K562 (cell line): ENCODE data around the gene GNB5. TPM values are rescaled to one million over a fixed set of nuclear protein-coding genes. Genes with fewer than 3 reads are reported as not detected.

Experiments used
- ATAC-seq: fragments of 200-7000 bp; cut with Tn5 transposase; 3 replicates; pipeline ENCODE4 v1.9.1; 2020; ENCODE audit warnings: moderate library complexity
- BruUV-seq: library from RNA; stranded (reverse); fragments of 400-500 nt; replicated peaks from 2 replicates; lab custom pipeline; 2021; lab: Mats Ljungman, UMichigan
- CTCF ChIA-PET: fragments of 300-600 bp; formaldehyde crosslinking; extraction: SDS; loops from one replicate; lab custom pipeline; 2021; ENCODE audit warnings: low intra/inter-chr PET ratio; lab: Yijun Ruan, JAX
- POLR2A ChIA-PET: fragments of 300-600, 350-650 bp; sonication (Branson Sonifier 250); formaldehyde crosslinking; extraction: SDS; loops from one replicate; lab custom pipeline; 2021; ENCODE audit warnings: antibody characterized with exemption, inconsistent platforms; lab: Yijun Ruan, JAX
- DNase-seq, 4 experiments: peaks; one replicate each; pipeline versions ENCODE4 v3.0.0 to v3.0.0-alpha.2; 2011 to 2018; ENCODE audit warnings: low spot score in 3 of 4, mixed read lengths in 3 of 4; ENCODE audit errors: extremely low read depth in 1 of 4
- FAIRE-seq: peaks from 2 replicates; lab custom pipeline; 2011; peaks lifted over from hg19 to GRCh38; lab: Jason Lieb, UNC
- H2AFZ ChIP-seq: 2 replicates; pipeline ENCODE4 v1.6.0; 2011; ENCODE audit warnings: low read depth, low read length, control low read depth, inconsistent platforms
- H3K27ac ChIP-seq: fragments of 200-600 bp; 3 replicates; pipeline ENCODE4 v1.8.0; 2011; ENCODE audit warnings: low read depth, mild to moderate bottlenecking, control low read depth, inconsistent platforms, low read length, moderate library complexity, mixed read lengths; ENCODE audit errors: extremely low read depth
- H3K27me3 ChIP-seq, 2 experiments: fragments of 300-600 bp in 1 of 2; 2 replicates in 1 of 2; 3 replicates in 1 of 2; pipeline versions ENCODE4 v1.6.0 to v1.8.0; 2011; ENCODE audit warnings: inconsistent platforms in 2 of 2, low read length in 2 of 2, mild to moderate bottlenecking in 1 of 2, mixed read lengths in 1 of 2, moderate library complexity in 1 of 2; ENCODE audit not compliant: control insufficient read depth in 2 of 2, insufficient read depth in 2 of 2
- H3K36me3 ChIP-seq: fragments of 300-600 bp; 3 replicates; pipeline ENCODE4 v1.8.0; 2011; ENCODE audit warnings: mild to moderate bottlenecking, low read length, inconsistent platforms; ENCODE audit not compliant: control insufficient read depth, insufficient read depth
- H3K4me1 ChIP-seq, 2 experiments: fragments of 200-600 bp in 1 of 2; replicated peaks in 1 of 2; 2 replicates in 1 of 2; 3 replicates in 1 of 2; pipeline versions ENCODE4 v1.5.1 to v1.8.0; 2011; ENCODE audit warnings: inconsistent platforms in 2 of 2, low read length in 2 of 2, mild to moderate bottlenecking in 1 of 2, mixed read lengths in 1 of 2, moderate library complexity in 1 of 2; ENCODE audit not compliant: control insufficient read depth in 2 of 2, insufficient read depth in 2 of 2
- H3K4me2 ChIP-seq: 2 replicates; pipeline ENCODE4 v1.6.1; 2011; ENCODE audit warnings: low read length, control low read depth, inconsistent platforms, mixed read lengths; ENCODE audit not compliant: insufficient read depth
- H3K4me3 ChIP-seq: fragments of 200-600 bp; sonication (generic), shearing (Covaris generic); 2 replicates; pipeline ENCODE4 v1.5.1; 2016; ENCODE audit warnings: control low read depth, inconsistent platforms
- H3K79me2 ChIP-seq: fragments of 200-600 bp; 3 replicates; pipeline ENCODE4 v1.8.0; 2011; ENCODE audit warnings: low read length, inconsistent platforms; ENCODE audit not compliant: control insufficient read depth, insufficient read depth
- H3K9ac ChIP-seq, 2 experiments: 2 replicates each; pipeline versions ENCODE4 v1.6.0 to v1.6.1; 2011; ENCODE audit warnings: low read depth in 2 of 2, low read length in 2 of 2, control low read depth in 1 of 2, inconsistent platforms in 1 of 2, mild to moderate bottlenecking in 1 of 2, mixed read lengths in 1 of 2; ENCODE audit not compliant: insufficient read depth in 1 of 2
- H3K9me1 ChIP-seq: one replicate; pipeline ENCODE4 v1.6.0; 2011; ENCODE audit warnings: inconsistent platforms, mild to moderate bottlenecking, low read length, moderate library complexity; ENCODE audit not compliant: control insufficient read depth, insufficient read depth
- H3K9me3 ChIP-seq: replicated peaks from 2 replicates; pipeline ENCODE4 v1.5.1; 2011; ENCODE audit warnings: low read depth, low read length, inconsistent platforms; ENCODE audit not compliant: control insufficient read depth, insufficient read depth
- H4K20me1 ChIP-seq: replicated peaks from 2 replicates; pipeline ENCODE4 v1.6.1; 2011; ENCODE audit warnings: low read length, inconsistent platforms, mixed read lengths; ENCODE audit not compliant: control insufficient read depth, insufficient read depth
- CBFA2T3 ChIP-seq: fragments of 450-650 bp; IDR thresholded peaks from 2 replicates; pipeline ENCODE4 v1.6.1; 2017
- E2F8 ChIP-seq: fragments of 450-650 bp; IDR thresholded peaks from 2 replicates; pipeline ENCODE4 v1.7.1; 2018; ENCODE audit warnings: mild to moderate bottlenecking, low read depth; ENCODE audit not compliant: partially characterized antibody
- ELK3 ChIP-seq: fragments of 450-650 bp; formaldehyde crosslinking; IDR thresholded peaks from 2 replicates; pipeline ENCODE4 v1.4.0; 2020; ENCODE audit warnings: mild to moderate bottlenecking
- FOXJ2 ChIP-seq: fragments of 200-800 bp; sonication (Bioruptor generic); IDR thresholded peaks from 2 replicates; pipeline ENCODE4 v1.6.1; 2016; ENCODE audit warnings: missing genetic modification characterization, missing compliant biosample characterization
- GABPB1 ChIP-seq: sonication (generic); formaldehyde crosslinking; IDR thresholded peaks from 2 replicates; pipeline ENCODE4 v1.8.0; 2022; ENCODE audit warnings: mild to moderate bottlenecking, missing genetic modification reagents
- IFI16 ChIP-seq: fragments of 250-450 bp; sonication (Bioruptor Pico); IDR thresholded peaks from 2 replicates; pipeline ENCODE4 v2.1.2; 2022; ENCODE audit warnings: mild to moderate bottlenecking, inconsistent platforms
- KLF13 ChIP-seq: fragments of 450-650 bp; IDR thresholded peaks from 2 replicates; pipeline ENCODE4 v1.6.1; 2016; ENCODE audit warnings: missing genetic modification characterization, low read depth, mild to moderate bottlenecking, missing compliant biosample characterization, moderate library complexity, borderline replicate concordance
- MCM2 ChIP-seq: fragments of 450-650 bp; IDR thresholded peaks from 2 replicates; pipeline ENCODE4 v1.6.1; 2017; ENCODE audit warnings: low read depth, mild to moderate bottlenecking
- PHB ChIP-seq: fragments of 250-450 bp; sonication (Bioruptor Pico); IDR thresholded peaks from 2 replicates; pipeline ENCODE4 v1.5.0; 2021
- POLR2B ChIP-seq: fragments of 450-650 bp; IDR thresholded peaks from 2 replicates; pipeline ENCODE4 v1.6.1; 2018; ENCODE audit warnings: low read depth; ENCODE audit not compliant: partially characterized antibody
- ZNF217 ChIP-seq: sonication (generic); formaldehyde crosslinking; IDR thresholded peaks from 2 replicates; pipeline ENCODE4 v1.8.0; 2022; ENCODE audit warnings: mild to moderate bottlenecking, missing genetic modification reagents
- WGBS: fragments of 100-300 bp; shearing (Covaris generic); methylation state at CpG from one replicate; pipeline ENCODE4 v1.1.6; 2016; ENCODE audit warnings: low coverage, mixed read lengths; ENCODE audit not compliant: insufficient coverage; ENCODE audit errors: missing lambda C conversion rate; 5-methylcytosine and 5-hydroxymethylcytosine counted together
- in situ Hi-C: fragments of 300-500 bp; cut with MboI; formaldehyde crosslinking; loops from 4 replicates; pipeline ENCODE4 v1.15.0; 2018; ENCODE audit warnings: inconsistent platforms, mixed read lengths
- intact Hi-C: fragments of 100-400 bp; cut with micrococcal nuclease; formaldehyde crosslinking; loops from 2 replicates; pipeline ENCODE4 v1.14.2; 2022
- polyA plus RNA-seq, 8 experiments: library from polyadenylated mRNA; depleted of rRNA in 4 of 8; stranded (reverse) in 5 of 8; unstranded in 3 of 8; fragments of >200 nt; fragmentation: Nextera tagmentation in 2 of 8; fragmentation: Illumina TruSeq in 1 of 8; extraction: Ambion mirVana in 2 of 8; extraction: Trizol in 1 of 8; gene quantifications; 2 replicates each; pipeline versions ENCODE4 v1.2.1 to v1.2.3, GENCODE V29; 2011 to 2014; ENCODE audit warnings: inconsistent platforms in 1 of 8, missing spikeins in 1 of 8
- total RNA-seq, 7 experiments: library from RNA; depleted of rRNA in 6 of 7; stranded (reverse); fragments of >200 nt in 6 of 7; fragmentation: Illumina TruSeq in 2 of 7; extraction: Trizol in 2 of 7; gene quantifications; 2 replicates each; pipeline versions ENCODE4 v1.2.1 to v1.2.3, GENCODE V29; 2011 to 2021; ENCODE audit warnings: low replicate concordance in 1 of 7
- TF ChIP-seq, protein P1 (sequence below): fragments of 450-650 bp; IDR thresholded peaks from 2 replicates; pipeline ENCODE4 v1.6.1; 2016; ENCODE audit warnings: antibody characterized with exemption

Gene GNB5
- total and polyA plus RNA-seq, 9 of the 15 experiments (the other 6 are each of a cell fraction or from before 2014, with no cell fraction given): 0.11 to 2.1 (median 0.77) TPM

- H3K27me3 ChIP-seq: peaks cover 7 to 22% of the 10 kb centered on the region in 2 experiments; a peak in 4 of 5 replicates
- in situ Hi-C loops: no loop called here
- H3K4me2 ChIP-seq: no peak overlapping the region
- no peaks in the 10 kb centered on the region for H3K9me1 ChIP-seq
- no peak overlapping the region for H3K27ac ChIP-seq
- no peak for DNase-seq
- no peak for ATAC-seq
- TF ChIP-seq IFI16 (CRISPR knock-in tag): no peak
- TF ChIP-seq GABPB1: no peak
- no peak for TF ChIP-seq MCM2
- TF ChIP-seq ELK3 (CRISPR knock-in tag): no peak
- TF ChIP-seq CBFA2T3: no peak
- no peak for TF ChIP-seq PHB
- TF ChIP-seq POLR2B: no peak
- TF ChIP-seq ZNF217 (CRISPR knock-in tag): no peak
- no peak for TF ChIP-seq KLF13
- no peak for TF ChIP-seq FOXJ2 (tag)
- TF ChIP-seq, protein P1, sequence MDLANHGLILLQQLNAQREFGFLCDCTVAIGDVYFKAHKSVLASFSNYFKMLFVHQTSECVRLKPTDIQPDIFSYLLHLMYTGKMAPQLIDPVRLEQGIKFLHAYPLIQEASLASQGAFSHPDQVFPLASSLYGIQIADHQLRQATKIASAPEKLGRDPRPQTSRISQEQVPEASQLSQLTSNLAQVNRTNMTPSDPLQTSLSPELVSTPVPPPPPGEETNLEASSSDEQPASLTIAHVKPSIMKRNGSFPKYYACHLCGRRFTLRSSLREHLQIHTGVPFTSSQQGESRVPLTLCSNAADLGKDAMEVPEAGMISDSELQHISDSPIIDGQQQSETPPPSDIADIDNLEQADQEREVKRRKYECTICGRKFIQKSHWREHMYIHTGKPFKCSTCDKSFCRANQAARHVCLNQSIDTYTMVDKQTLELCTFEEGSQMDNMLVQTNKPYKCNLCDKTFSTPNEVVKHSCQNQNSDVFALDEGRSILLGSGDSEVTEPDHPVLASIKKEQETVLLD: no peak
- TF ChIP-seq E2F8: no peak
- H2AFZ ChIP-seq: no peak overlapping the region
- FAIRE-seq: no peak
- ChIA-PET POLR2A (interaction anchor here (0.7 kb wide), 1 partner anchor 130 kb away, joined by 5 read pairs; no protein-coding TSS in a partner anchor), CTCF (no interaction called here)
- H3K4me1 ChIP-seq: no peaks in the 10 kb centered on the region
- no TSS peak for BruUV-seq
- no peaks in the 10 kb centered on the region for H3K79me2 ChIP-seq
- H3K36me3 ChIP-seq: no peaks in the 10 kb centered on the region
- H3K9me3 ChIP-seq: no peaks in the 10 kb centered on the region
- intact Hi-C loops: no loop called here
- no peak overlapping the region for H3K4me3 ChIP-seq
- 6% methylated on average over 2 of the region's 2 CpGs for WGBS
- no peak overlapping the region for H3K9ac ChIP-seq
- H4K20me1 ChIP-seq: no peaks in the 10 kb centered on the region
These were observed 8.1 kb upstream of the GNB5 start for GRCh38 chr15:52199271-52199670.
